Neural progenitor cell (in vitro differentiated cells): ENCODE data around the gene TADA1. TPM values are rescaled to one million over a fixed set of nuclear protein-coding genes. Genes with fewer than 3 reads are reported as not detected.

Experiments
- DNase-seq: peaks from one replicate; pipeline ENCODE4 v3.0.0-alpha.2; 2016; ENCODE audit warnings: low spot score
- H2AFZ ChIP-seq: fragments of 200-600 bp; sonication (generic); replicated peaks from 2 replicates; pipeline ENCODE4 v1.6.1; 2016; ENCODE audit warnings: antibody characterized with exemption
- H3F3A ChIP-seq: fragments of 200-600 bp; sonication (generic); 2 replicates; pipeline ENCODE4 v1.6.1; 2016; ENCODE audit warnings: antibody characterized with exemption, low read depth
- H3K27ac ChIP-seq: fragments of 200-600 bp; sonication (generic); 2 replicates; pipeline ENCODE4 v1.5.1; 2016; ENCODE audit warnings: mild to moderate bottlenecking
- H3K27me3 ChIP-seq: fragments of 200-600 bp; sonication (generic); 2 replicates; pipeline ENCODE4 v1.6.1; 2016; ENCODE audit warnings: mild to moderate bottlenecking, moderate library complexity
- H3K36me3 ChIP-seq: fragments of 200-600 bp; sonication (generic); 2 replicates; pipeline ENCODE4 v1.5.1; 2016
- H3K4me1 ChIP-seq: fragments of 200-600 bp; sonication (generic); 2 replicates; pipeline ENCODE4 v1.6.1; 2016; ENCODE audit warnings: mixed run types
- H3K4me2 ChIP-seq: fragments of 200-600 bp; sonication (generic); 2 replicates; pipeline ENCODE4 v1.6.1; 2016
- H3K4me3 ChIP-seq: fragments of 200-600 bp; sonication (generic); 2 replicates; pipeline ENCODE4 v1.5.1; 2016
- H3K79me2 ChIP-seq: fragments of 200-600 bp; sonication (generic); 2 replicates; pipeline ENCODE4 v1.6.1; 2016; ENCODE audit warnings: low read depth
- H3K9ac ChIP-seq: fragments of 200-600 bp; sonication (generic); 2 replicates; pipeline ENCODE4 v1.6.1; 2016
- H3K9me3 ChIP-seq: fragments of 200-600 bp; sonication (generic); 2 replicates; pipeline ENCODE4 v1.5.1; 2016; ENCODE audit warnings: low read depth
- H4K20me1 ChIP-seq: fragments of 200-600 bp; sonication (generic); 2 replicates; pipeline ENCODE4 v1.6.1; 2016; ENCODE audit warnings: low read depth
- H3K27ac Mint-ChIP-seq: 3 replicates; pipeline ENCODE4 v1.8.0; 2021; ENCODE audit warnings: mixed read lengths
- H3K27me3 Mint-ChIP-seq: 2 replicates; pipeline ENCODE4 v1.8.0; 2022; ENCODE audit warnings: low read depth, mild to moderate bottlenecking, inconsistent platforms, moderate library complexity, mixed read lengths; ENCODE audit not compliant: insufficient read depth
- H3K36me3 Mint-ChIP-seq: 3 replicates; pipeline ENCODE4 v1.8.0; 2021; ENCODE audit warnings: mixed read lengths
- H3K4me1 Mint-ChIP-seq: 3 replicates; pipeline ENCODE4 v1.8.0; 2021; ENCODE audit warnings: mixed read lengths
- H3K4me3 Mint-ChIP-seq: 3 replicates; pipeline ENCODE4 v1.8.0; 2021; ENCODE audit warnings: mild to moderate bottlenecking, moderate library complexity, mixed read lengths
- H3K9me3 Mint-ChIP-seq: 3 replicates; pipeline ENCODE4 v1.8.0; 2020; ENCODE audit warnings: mixed read lengths
- CTCF ChIP-seq: fragments of 200-600 bp; sonication (generic); IDR thresholded peaks from 2 replicates; pipeline ENCODE4 v1.5.1; 2017; ENCODE audit warnings: antibody characterized with exemption, mild to moderate bottlenecking
- EZH2 ChIP-seq: fragments of 200-600 bp; sonication (generic); IDR thresholded peaks from 2 replicates; pipeline ENCODE4 v1.6.1; 2017; ENCODE audit warnings: antibody characterized with exemption, mild to moderate bottlenecking, moderate library complexity
- EZH2phosphoT487 ChIP-seq: fragments of 200-600 bp; sonication (generic); IDR thresholded peaks from 2 replicates; pipeline ENCODE4 v1.6.1; 2017; ENCODE audit warnings: antibody characterized with exemption
- total RNA-seq: library from RNA; depleted of rRNA; stranded (reverse); fragments of >200 nt; gene quantifications from 2 replicates; pipeline ENCODE4 v1.2.3, GENCODE V29; 2015; ENCODE audit warnings: low replicate concordance

The TADA1 gene
- total RNA-seq, 1 donor from 2014 or later: 54.4 TPM

- Histone ChIP-seq H3K9ac (no peak overlapping the region), H3K4me1 (no peaks in the 10 kb centered on the region), H2AFZ (no peak overlapping the region), H3K36me3 (peaks cover 10% of the 10 kb centered on the region), H3K4me2 (no peak overlapping the region), H3K4me3 (no peak overlapping the region), H3K27ac (no peak overlapping the region), H3K9me3 (peaks cover 16% of the 10 kb centered on the region), H4K20me1 (no peaks in the 10 kb centered on the region), H3F3A (no peaks in the 10 kb centered on the region), H3K79me2 (no peaks in the 10 kb centered on the region), H3K27me3 (no peaks in the 10 kb centered on the region)
- Mint-ChIP-seq H3K4me3 (no peak overlapping the region), H3K27ac (no peak overlapping the region), H3K4me1 (peaks cover 5% of the 10 kb centered on the region), H3K27me3 (peaks cover 2% of the 10 kb centered on the region), H3K9me3 (peaks cover 13% of the 10 kb centered on the region), H3K36me3 (peaks cover 50% of the 10 kb centered on the region)
- TF ChIP-seq EZH2: no peak
- no peak for TF ChIP-seq EZH2phosphoT487
- no peak for TF ChIP-seq CTCF
- DNase-seq: no peak
These were observed 31.0 kb upstream of the TADA1 start for GRCh38 chr1:166907051-166907450.

DNA sequence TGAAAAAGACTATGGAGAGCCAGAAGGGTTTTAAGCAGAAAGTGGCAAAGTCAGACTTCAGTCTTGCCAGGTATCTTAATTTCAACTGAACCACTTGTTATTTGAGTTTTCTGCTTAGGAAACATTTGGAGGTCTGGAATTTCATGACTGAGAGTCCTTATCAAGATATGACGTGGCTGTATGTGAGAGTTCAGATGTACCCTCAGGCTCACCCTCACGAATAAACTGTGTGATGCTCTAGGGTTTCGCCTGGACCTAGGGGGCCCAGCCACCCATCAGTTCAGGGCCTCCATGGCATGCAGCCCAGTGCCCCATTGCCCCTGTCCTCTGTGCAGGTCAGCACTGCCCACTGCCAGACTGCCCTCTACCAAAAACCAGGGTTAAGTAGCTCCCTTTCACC is 30.6 kb upstream of the TADA1 start:
- Histone ChIP-seq H3K4me2 (no peak overlapping the region), H3K27ac (no peak overlapping the region), H3K4me3 (no peak overlapping the region), H3K36me3 (peaks cover 6% of the 10 kb centered on the region), H3K27me3 (no peaks in the 10 kb centered on the region), H3F3A (no peaks in the 10 kb centered on the region), H3K9me3 (peaks cover 12% of the 10 kb centered on the region), H4K20me1 (no peaks in the 10 kb centered on the region), H3K79me2 (no peaks in the 10 kb centered on the region), H3K4me1 (no peaks in the 10 kb centered on the region), H3K9ac (no peak overlapping the region), H2AFZ (no peak overlapping the region)
- Mint-ChIP-seq H3K4me3 (no peak overlapping the region), H3K36me3 (peaks cover 46% of the 10 kb centered on the region), H3K9me3 (peaks cover 9% of the 10 kb centered on the region), H3K27me3 (peaks cover 2% of the 10 kb centered on the region), H3K27ac (no peak overlapping the region), H3K4me1 (peaks cover 5% of the 10 kb centered on the region)
- DNase-seq: no peak
- no peak for TF ChIP-seq EZH2
- no peak for TF ChIP-seq EZH2phosphoT487
- no peak for TF ChIP-seq CTCF

- TF ChIP-seq EZH2 (no peak), EZH2phosphoT487 (no peak), CTCF (no peak)
- no peaks in the 10 kb centered on the region for H3K36me3 ChIP-seq
- H3K27ac ChIP-seq: no peak overlapping the region
- no peak overlapping the region for H3K4me3 ChIP-seq
- Mint-ChIP-seq H3K27me3 (peaks cover 2% of the 10 kb centered on the region), H3K36me3 (peaks cover 40% of the 10 kb centered on the region), H3K4me1 (peaks cover 5% of the 10 kb centered on the region), H3K27ac (no peak overlapping the region), H3K9me3 (peaks cover 2% of the 10 kb centered on the region), H3K4me3 (no peak overlapping the region)
- no peaks in the 10 kb centered on the region for H3K4me1 ChIP-seq
- no peaks in the 10 kb centered on the region for H3K79me2 ChIP-seq
- H3K27me3 ChIP-seq: no peaks in the 10 kb centered on the region
- H4K20me1 ChIP-seq: no peaks in the 10 kb centered on the region
- H3K9ac ChIP-seq: no peak overlapping the region
- H3K4me2 ChIP-seq: no peak overlapping the region
- DNase-seq: no peak
- no peaks in the 10 kb centered on the region for H3F3A ChIP-seq
- no peak overlapping the region for H2AFZ ChIP-seq
- peaks cover 4% of the 10 kb centered on the region for H3K9me3 ChIP-seq
These were observed 29.8 kb upstream of the TADA1 start for GRCh38 chr1:166905900-166906299.
